ENCODE measurements around the gene AMER1. TPM values are rescaled to one million over a fixed set of nuclear protein-coding genes. Genes with fewer than 3 reads are reported as not detected.

AMER1 gene
- 0.58 and 0.89 TPM in 2 replicates for total RNA-seq

DNA sequence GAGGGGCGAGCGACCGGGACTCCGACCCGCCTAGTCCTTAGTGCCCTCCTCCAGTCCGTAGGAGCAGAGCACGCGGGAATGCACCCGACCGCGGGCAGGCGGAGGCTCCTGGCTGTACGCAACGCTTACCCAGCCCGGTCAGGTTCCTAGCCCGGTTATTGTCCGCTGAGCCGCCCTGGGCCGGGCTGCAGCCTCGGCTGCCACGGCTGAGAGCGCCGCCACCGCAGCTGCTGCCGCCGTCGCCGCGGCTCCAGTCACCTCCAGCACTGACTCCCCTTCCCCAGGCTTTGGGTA lies at the start of gene AMER1:
Gene AMER1, minus strand, starts transcription at position 268 of the 294 bp plus-strand sequence. CDS start 12,422 bp downstream, outside the sequence.

DNA sequence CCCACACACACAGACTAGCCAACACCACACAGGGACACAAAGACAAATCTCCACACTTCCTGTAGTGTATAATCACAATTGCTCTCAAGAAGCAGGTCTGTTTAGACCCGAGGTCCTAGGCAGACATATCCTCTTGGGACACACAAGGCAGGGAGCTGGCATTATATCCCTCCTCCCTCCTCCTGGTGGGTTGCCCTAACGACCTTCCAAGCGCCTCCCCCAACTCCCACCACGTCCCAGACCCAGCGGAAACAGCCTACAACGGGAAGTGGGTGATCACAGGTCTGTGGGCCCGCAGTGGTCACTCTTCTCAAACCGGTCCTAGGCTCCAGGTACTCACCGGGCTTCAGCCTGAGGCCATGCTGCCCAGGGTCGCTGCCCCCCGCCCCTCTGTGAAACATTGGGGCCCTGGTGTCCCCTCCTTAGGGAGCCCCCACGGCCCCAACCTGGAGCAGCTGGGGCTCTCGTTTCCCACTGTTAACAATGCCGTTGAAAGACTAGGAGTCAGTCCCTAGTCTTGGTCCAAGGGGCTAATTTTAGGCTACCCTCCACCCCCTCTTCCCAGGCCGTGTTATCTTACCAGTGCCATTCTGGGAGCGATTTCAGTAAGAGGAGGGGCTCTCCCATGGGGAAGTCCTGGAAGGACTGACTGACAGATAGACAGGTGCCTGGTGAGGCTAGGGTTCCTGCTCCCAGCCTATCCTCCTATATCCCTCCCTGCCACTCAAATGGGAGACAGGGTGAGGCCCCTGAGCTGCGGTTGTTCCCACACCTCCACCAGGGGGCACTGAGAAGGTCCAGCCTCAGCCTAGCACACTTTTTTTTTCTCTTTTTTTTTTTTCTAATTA lies 24.8 kb upstream of the AMER1 start, which contains the start of gene ASB12:
Gene ASB12, minus strand, starts transcription at position 485 of the 848 bp plus-strand sequence. CDS start 4,957 bp downstream, outside the sequence.

Other genes with a start within 250 kb of the AMER1 start
- not detected in 2 replicates for gene ASB12, start 24.9 kb upstream of the AMER1 start, total RNA-seq
- gene MTMR8, start 189.7 kb upstream of the AMER1 start, total RNA-seq, result not detected in 2 replicates